T follicular helper cell (primary cell): ENCODE data around the gene ING5.
A peak's percentile ranks its signal among the peaks of the same experiment; 100 is the strongest.

Experiments
- DNase-seq: peaks from one replicate; pipeline ENCODE4 v3.0.0-alpha.2; 2020; ENCODE audit warnings: low read depth

The ING5 gene

GRCh38 chr2:241672243-241673188 is 29.3 kb upstream of the ING5 start:
- DNase-seq, result no peak

- DNase-seq, result no peak
These were observed 28.6 kb upstream of the ING5 start for GRCh38 chr2:241673189-241673663.

- no peak for DNase-seq
These were observed 27.8 kb upstream of the ING5 start for GRCh38 chr2:241673797-241674725.

- no peak for DNase-seq
These were observed 26.0 kb upstream of the ING5 start for GRCh38 chr2:241675885-241676284.

- DNase-seq, result no peak
These were observed 25.2 kb upstream of the ING5 start for GRCh38 chr2:241676665-241677064.

GRCh38 chr2:241677392-241677791 is 24.4 kb upstream of the ING5 start:
- no peak for DNase-seq

GRCh38 chr2:241678307-241678706 is 23.5 kb upstream of the ING5 start:
- no peak for DNase-seq

GRCh38 chr2:241678784-241679540 is 22.9 kb upstream of the ING5 start:
- no peak for DNase-seq

GRCh38 chr2:241680044-241680443 is 21.8 kb upstream of the ING5 start:
- DNase-seq, result no peak

- no peak for DNase-seq
These were observed 20.8 kb upstream of the ING5 start for GRCh38 chr2:241680827-241681599.

GRCh38 chr2:241686324-241686649 is 15.6 kb upstream of the ING5 start:
- no peak for DNase-seq

- DNase-seq, result peak; percentile 92
These were observed 15.0 kb upstream of the ING5 start, which contains the start of gene DTYMK for GRCh38 chr2:241686650-241687425. DTYMK (minus strand) TSS chr2:241686815; CDS start chr2:241686783, 32 bp downstream.

GRCh38 chr2:241689306-241689705 is 12.5 kb upstream of the ING5 start:
- DNase-seq, result no peak

GRCh38 chr2:241690202-241690717 is 11.6 kb upstream of the ING5 start:
- DNase-seq, result no peak

GRCh38 chr2:241692448-241692847 is 9.4 kb upstream of the ING5 start:
- no peak for DNase-seq

- DNase-seq, result no peak
These were observed 6.2 kb upstream of the ING5 start for GRCh38 chr2:241695651-241696050.

GRCh38 chr2:241701149-241701398 is 765 bp upstream of the ING5 start:
- no peak for DNase-seq

- DNase-seq, result peak; percentile 83
These were observed 554 bp downstream of the ING5 start for GRCh38 chr2:241702155-241703031.

GRCh38 chr2:241703032-241703604 is 1.3 kb downstream of the ING5 start:
- no peak for DNase-seq
